ENCODE data around the gene ESRRB.

ESRRB gene

DNA sequence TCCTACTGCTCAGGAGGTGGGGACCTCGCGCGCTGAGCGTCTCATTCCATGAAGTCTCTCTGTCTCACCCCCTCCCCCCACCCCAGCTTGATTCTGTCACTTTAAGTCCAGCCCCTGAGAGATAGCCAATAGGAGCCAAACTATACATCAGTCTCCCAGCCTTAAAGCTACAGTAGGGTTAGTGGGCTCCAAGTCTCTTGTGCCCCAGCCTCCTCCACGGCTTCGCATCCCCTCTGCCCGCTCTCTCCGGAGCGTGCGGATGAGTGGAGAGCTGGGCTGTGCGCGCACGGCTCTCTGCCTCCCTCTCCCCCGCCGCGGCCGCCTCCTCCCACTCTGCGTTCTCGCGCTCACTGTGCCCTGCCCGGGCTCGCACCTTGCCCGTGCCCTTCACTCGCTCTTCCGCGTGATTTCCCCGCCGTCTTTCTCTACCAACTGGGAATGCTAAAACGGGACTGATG is at the start of gene ESRRB:
Gene ESRRB, plus strand, starts transcription at position 191 of the 458 bp plus-strand sequence. Its CDS starts 265 bp downstream, at position 456.
- no peak within 1 kb of the TSS for H3K27ac ChIP-seq
- H3K9me3 ChIP-seq (ENCODE audit: severe bottlenecking) = no peaks in the 10 kb centered on the region
- H3K4me3 ChIP-seq (ENCODE audit: low read depth, low read length) = peak within 1 kb of the TSS; percentile 60
- peaks cover 22% of the 10 kb centered on the region for H3K27me3 ChIP-seq (ENCODE audit: insufficient read depth, low read depth, severe bottlenecking)
- TF ChIP-seq, protein P1, sequence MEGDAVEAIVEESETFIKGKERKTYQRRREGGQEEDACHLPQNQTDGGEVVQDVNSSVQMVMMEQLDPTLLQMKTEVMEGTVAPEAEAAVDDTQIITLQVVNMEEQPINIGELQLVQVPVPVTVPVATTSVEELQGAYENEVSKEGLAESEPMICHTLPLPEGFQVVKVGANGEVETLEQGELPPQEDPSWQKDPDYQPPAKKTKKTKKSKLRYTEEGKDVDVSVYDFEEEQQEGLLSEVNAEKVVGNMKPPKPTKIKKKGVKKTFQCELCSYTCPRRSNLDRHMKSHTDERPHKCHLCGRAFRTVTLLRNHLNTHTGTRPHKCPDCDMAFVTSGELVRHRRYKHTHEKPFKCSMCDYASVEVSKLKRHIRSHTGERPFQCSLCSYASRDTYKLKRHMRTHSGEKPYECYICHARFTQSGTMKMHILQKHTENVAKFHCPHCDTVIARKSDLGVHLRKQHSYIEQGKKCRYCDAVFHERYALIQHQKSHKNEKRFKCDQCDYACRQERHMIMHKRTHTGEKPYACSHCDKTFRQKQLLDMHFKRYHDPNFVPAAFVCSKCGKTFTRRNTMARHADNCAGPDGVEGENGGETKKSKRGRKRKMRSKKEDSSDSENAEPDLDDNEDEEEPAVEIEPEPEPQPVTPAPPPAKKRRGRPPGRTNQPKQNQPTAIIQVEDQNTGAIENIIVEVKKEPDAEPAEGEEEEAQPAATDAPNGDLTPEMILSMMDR (IDR thresholded peaks at IDR 0.05; ENCODE audit: low read depth, low read length) = no peak
- DNase-seq = peak; percentile 52
- no peaks in the 10 kb centered on the region for H3K36me3 ChIP-seq

DNA sequence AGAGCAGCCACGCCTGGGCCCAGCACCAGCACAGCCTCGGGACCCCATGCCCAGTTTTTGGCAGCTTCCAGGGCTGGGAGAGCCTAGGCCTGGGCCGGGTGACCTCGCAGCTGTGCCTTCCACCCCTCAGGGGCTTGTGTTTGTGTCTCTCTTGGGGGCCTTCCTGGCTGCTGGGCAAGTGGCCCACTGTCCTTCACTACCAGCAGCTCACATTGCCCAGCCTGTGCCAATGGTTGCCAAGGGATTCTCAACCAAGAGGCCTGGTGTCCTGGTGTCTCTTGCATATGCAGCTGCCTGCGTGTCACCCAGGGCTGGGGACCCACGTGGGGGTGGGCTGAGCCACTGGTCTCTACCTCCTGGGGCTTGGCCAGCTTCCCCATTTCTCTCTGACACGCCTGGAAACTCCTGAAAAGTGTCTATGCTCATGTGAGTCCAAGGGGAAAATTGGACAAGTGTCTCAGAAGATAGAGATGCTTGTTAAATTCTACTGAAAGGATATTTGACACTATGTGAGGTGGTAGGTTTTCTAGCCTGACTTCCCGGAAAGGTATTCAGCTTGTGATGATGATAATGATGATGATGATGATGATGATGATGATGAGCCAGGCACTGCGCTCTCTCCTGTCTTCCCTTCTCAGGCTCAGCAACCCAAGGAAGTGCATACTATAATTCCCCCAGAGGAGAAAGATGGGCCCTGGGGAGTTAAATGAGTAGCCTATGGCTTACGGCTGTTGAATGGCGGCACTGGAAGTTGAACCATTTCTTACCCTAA is 48.8 kb upstream of the ESRRB start:
- H3K36me3 ChIP-seq = no peaks in the 10 kb centered on the region
- H3K4me3 ChIP-seq (ENCODE audit: low read depth, low read length) = no peak overlapping the region
- DNase-seq = no peak
- TF ChIP-seq, protein P1 (IDR thresholded peaks at IDR 0.05; ENCODE audit: low read depth, low read length) = no peak
- H3K9me3 ChIP-seq (ENCODE audit: severe bottlenecking) = no peaks in the 10 kb centered on the region
- no peaks in the 10 kb centered on the region for H3K27me3 ChIP-seq (ENCODE audit: insufficient read depth, low read depth, severe bottlenecking)
- H3K27ac ChIP-seq = no peak overlapping the region

DNA sequence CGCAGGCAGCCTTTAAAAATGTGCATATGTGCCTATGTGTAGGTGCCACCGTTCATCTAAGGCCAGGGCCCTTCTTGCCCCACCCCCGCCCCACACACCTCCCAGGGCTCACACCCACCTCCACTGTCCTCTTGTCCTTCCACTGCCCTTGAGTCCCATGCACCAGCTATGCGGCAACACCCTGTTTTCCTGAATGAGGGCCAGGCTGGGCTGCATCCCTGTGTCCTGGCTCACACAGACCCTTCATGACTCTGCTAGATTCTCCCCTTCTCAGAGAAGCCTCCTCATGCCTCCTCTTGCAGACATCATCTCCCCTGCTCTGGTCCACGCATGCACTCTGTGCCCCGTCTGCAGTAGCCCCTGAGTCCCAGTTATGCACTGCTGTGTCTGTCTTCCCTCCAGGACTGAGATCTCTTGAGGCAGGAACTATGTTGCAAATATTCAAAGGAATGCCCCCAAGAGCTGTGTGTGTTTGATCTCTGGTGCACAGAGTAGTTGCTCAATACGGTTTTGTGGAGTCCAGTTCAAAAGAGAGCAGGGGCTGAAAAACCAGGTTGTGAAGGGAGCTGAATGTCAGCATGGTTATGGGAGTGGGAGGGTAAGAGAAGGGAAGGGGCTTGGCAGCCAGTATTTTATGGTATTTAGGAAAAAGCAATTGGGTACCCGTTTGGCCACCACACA is 47.3 kb upstream of the ESRRB start:
- DNase-seq = no peak
- H3K27ac ChIP-seq = no peak overlapping the region
- no peak overlapping the region for H3K4me3 ChIP-seq (ENCODE audit: low read depth, low read length)
- no peaks in the 10 kb centered on the region for H3K9me3 ChIP-seq (ENCODE audit: severe bottlenecking)
- no peaks in the 10 kb centered on the region for H3K36me3 ChIP-seq
- H3K27me3 ChIP-seq (ENCODE audit: insufficient read depth, low read depth, severe bottlenecking) = no peaks in the 10 kb centered on the region
- TF ChIP-seq, protein P1 (IDR thresholded peaks at IDR 0.05; ENCODE audit: low read depth, low read length) = no peak

DNA sequence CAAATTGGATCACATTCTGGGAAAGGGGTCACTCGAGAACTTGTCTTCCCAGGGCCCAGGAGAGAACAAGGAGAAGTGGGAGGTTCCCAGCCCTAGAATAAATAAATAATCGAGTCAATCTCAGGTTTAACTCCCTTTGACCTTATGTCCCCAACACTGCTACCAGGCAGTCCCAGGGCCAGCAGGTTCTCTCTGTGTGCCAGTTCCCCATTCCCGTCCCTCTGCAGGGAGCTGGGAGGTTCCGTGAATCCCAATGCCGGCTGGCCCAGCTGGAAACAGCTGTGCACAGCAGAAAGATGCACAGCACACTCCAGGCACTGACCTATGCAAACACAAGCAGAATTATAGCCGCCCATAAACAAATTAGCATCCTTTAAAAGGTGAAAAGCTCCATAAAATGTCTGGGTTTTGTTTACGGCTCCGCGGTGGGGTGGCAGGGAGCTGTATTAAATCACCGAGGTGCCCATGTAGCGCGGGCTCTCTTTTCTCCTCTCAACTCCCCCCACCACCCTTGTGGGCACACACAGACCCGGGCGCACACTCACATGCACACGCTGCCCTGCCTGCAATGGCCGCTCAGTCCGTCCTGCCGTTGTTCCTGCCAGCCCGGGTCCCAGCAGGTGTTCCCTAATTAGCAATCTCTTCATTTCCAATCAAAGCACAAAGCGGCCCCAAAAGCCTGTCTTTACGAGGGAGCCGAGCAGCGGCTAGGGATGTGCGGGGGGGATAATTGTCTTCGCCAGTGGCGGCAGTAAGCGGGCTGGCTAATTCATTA is 46.6 kb upstream of the ESRRB start:
- TF ChIP-seq, protein P1 (IDR thresholded peaks at IDR 0.05; ENCODE audit: low read depth, low read length) = no peak
- no peak overlapping the region for H3K4me3 ChIP-seq (ENCODE audit: low read depth, low read length)
- H3K36me3 ChIP-seq = no peaks in the 10 kb centered on the region
- peak; percentile 20 for DNase-seq
- no peaks in the 10 kb centered on the region for H3K27me3 ChIP-seq (ENCODE audit: insufficient read depth, low read depth, severe bottlenecking)
- no peaks in the 10 kb centered on the region for H3K9me3 ChIP-seq (ENCODE audit: severe bottlenecking)
- no peak overlapping the region for H3K27ac ChIP-seq

DNA sequence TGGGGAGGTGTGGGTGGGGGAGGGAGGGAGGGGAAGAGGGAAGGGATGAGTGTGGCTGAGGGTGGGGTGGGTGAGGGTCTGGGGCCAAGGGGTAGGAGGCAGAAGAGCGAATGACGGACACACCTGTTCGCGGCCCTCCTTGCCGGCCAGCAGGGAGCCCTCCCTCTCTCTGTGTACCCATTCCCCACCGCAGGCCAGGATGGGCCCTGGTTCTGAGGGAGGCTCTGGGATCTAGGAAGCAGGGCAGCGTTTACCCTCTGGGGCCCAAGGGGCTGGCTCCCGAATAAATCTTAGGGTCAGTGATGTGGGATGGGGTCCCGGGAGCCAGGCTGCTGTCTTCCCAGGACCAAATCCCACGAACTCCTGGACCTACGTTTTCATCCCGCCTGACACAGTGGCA is 46.0 kb upstream of the ESRRB start:
- DNase-seq = no peak
- Histone ChIP-seq H3K27ac (no peak overlapping the region), H3K9me3 (ENCODE audit: severe bottlenecking) (no peaks in the 10 kb centered on the region), H3K36me3 (no peaks in the 10 kb centered on the region), H3K27me3 (ENCODE audit: insufficient read depth, low read depth, severe bottlenecking) (no peaks in the 10 kb centered on the region), H3K4me3 (ENCODE audit: low read depth, low read length) (no peak overlapping the region)
- TF ChIP-seq, protein P1 (IDR thresholded peaks at IDR 0.05; ENCODE audit: low read depth, low read length) = no peak

All from WERI-Rb-1 (cell line).